GM08714 (cell line): Measurements from ENCODE around the gene BID.
A peak's percentile ranks its signal among the peaks of the same experiment; 100 is the strongest.

Source experiments
- H3K4me3 ChIP-seq: fragments of 200-500 bp; sonication (Bioruptor generic); 2 replicates; pipeline ENCODE4 v1.5.1; 2014; ENCODE audit warnings: mild to moderate bottlenecking, low read length, inconsistent platforms
- ZNF274 ChIP-seq: IDR thresholded peaks from 2 replicates; pipeline ENCODE4 v1.6.1; 2012; ENCODE audit warnings: mild to moderate bottlenecking, low read depth, low read length

Gene BID

DNA sequence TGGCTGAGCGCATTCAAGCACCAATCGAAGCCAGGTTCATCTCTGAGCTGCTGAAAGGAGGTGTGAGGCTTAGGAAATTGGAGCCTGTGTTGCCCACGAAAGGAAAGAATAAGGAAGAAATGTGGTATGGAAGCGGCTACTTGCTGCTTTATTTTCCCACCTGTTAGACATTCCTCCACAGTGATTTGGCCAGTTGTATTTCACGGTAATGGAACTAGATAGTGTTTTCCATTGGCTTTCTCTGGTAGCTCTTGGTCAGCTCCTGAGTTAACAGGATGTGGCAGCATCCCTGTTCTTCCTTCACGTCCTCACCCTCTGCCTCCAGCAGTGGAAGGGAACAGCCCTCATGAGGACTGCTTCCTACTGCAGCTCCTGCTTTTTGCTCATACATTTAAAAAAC, 44.7 kb downstream of the BID start:
- H3K4me3 ChIP-seq: no peak overlapping the region
- no peak for TF ChIP-seq ZNF274

DNA sequence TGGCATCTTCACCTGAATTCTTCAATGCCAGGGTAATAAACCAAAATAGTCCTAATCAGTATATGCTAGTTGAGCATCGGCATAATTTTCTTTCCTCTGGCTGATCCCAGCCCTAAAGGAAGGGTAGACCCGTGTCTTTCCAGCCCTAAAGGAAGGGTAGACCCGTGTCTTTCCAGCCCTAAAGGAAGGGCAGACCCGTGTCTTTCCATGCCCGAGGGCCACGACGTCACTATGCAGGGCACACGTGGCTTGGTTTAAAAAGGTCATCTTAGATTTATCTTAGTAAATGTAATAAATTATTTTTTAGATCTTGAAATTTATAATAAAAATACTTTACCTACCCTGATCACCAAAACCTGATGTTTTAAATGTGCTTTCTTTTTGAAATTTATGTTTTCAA, 45.5 kb downstream of the BID start:
- H3K4me3 ChIP-seq: no peak overlapping the region
- no peak for TF ChIP-seq ZNF274

DNA sequence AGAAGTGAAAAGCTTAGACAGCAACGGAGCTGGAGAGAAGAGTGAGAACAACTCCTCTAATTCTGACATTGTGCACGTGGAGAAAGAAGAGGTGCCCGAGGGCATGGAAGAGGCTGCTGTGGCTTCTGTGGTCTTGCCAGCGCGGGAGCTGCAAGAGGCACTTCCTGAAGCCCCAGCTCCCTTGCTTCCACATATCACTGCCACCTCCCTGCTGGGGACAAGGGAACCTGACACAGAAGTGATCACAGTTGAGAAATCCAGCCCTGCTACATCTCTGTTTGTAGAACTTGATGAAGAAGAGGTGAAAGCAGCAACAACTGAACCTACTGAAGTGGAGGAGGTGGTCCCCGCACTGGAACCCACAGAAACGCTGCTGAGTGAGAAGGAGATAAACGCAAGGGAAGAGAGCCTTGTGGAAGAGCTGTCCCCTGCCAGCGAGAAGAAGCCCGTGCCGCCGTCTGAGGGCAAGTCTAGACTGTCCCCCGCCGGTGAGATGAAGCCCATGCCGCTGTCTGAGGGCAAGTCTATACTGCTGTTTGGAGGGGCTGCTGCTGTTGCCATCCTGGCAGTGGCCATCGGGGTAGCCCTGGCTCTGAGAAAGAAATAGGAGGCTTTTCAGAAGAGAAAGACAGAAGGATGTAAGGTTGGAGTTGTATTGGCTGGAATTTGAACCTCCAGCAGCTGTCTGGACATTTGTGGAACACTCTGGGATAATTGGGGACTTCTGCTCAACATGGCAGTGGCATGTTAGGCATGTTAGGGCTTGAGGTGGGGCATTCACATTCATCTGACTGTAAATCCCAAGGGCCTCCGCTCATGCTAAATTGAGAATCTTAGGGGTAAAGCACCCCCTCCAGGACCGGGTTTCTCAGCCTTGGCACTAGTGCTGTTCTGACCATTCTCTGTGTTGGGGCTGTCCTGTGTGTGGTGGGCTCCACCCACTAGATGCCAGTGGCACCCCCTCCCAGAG, 47.1 kb downstream of the BID start:
- no peak overlapping the region for H3K4me3 ChIP-seq
- no peak for TF ChIP-seq ZNF274

DNA sequence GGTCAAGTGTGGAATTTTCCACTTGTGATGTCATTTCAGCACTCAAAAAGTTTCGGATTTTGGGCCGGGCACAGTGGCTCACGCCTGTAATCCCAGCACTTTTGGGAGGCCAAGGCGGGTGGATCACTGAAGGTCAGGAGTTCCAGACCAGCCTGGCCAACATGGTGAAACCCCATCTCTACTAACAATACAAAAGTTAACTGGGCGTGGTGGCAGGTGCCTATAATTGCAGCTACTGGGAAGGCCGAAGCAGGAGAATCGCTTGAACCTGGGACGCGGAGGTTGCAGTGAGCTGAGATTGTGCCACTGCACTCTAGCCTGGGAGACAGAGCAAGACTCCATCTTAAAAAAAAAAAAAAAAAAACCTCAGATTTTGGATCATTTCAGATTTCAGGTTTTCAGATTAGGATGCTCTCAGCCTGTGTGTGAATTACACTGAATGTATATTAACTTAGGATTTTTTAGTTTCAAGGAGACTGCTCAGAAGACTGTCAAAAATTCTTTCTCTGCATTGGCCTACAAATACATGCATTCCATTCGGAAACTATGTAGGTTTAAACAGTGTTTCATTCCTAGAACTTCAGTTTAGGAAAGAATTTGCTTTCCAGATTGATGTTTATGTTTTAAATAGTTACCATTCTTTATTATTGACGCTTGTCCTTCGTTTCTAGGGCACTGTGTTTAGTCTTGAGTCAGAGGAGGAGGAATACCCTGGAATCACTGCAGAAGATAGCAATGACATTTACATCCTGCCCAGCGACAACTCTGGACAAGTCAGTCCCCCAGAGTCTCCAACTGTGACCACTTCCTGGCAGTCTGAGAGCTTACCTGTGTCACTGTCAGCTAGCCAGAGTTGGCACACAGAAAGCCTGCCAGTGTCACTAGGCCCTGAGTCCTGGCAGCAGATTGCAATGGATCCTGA, 48.0 kb downstream of the BID start:
- TF ChIP-seq ZNF274: no peak

DNA sequence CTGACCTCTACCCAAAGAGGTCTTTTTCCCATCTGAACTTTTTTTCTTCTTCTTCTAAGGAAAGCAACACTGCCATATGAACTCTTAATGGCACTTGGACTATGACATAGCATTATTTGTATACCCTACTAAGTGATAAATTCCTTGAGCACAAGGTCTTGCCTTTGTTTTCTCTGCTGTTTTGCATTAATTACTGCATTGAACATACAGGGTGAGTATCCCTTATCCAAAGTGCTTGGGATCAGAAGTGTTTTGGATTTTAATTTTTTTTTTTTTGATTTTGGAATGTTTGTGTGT, 48.8 kb downstream of the BID start:
- TF ChIP-seq ZNF274: no peak
- no peak overlapping the region for H3K4me3 ChIP-seq

More for the DNA sequence above, 48.0 kb downstream of the BID start:
- H3K4me3 ChIP-seq: no peak overlapping the region

DNA sequence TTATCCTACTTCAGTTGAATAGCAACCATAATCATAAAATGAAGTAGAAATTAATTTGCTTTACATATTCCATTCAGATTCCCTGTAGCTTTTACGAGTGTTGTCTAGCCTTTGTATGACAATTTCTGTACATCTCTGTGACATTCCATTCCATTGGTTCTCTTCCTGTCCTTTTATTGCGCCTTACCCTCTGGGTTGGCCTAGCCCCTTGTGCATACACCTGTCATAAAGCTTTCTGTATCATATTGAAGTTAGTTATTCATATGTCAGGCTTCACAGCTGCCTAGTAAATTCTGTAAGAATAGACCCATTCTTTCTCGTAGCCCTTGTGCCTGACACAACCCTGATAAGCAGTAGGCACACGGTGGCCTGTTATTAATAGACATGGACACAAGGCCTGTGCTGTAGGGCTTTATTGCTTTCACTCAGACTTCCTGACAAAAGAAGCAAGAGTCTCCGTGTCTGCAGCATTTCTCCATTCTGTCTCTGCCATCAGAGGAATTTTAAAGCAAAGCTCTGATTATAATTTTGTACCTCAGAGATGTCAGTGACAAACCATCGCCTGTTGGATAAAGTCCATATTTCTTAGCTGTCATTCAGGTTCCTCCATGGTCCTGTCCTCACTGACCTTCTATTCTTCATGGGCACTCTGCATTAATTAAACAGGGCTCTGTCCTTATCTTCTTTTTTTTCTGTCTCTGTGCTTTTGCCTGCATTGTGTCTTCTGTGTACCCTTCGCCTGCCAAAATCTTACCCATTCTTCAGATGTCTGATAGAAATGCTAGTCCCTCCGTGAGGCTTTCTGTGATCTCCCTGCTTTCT, 49.4 kb downstream of the BID start:
- H3K4me3 ChIP-seq: no peak overlapping the region
- no peak for TF ChIP-seq ZNF274

DNA sequence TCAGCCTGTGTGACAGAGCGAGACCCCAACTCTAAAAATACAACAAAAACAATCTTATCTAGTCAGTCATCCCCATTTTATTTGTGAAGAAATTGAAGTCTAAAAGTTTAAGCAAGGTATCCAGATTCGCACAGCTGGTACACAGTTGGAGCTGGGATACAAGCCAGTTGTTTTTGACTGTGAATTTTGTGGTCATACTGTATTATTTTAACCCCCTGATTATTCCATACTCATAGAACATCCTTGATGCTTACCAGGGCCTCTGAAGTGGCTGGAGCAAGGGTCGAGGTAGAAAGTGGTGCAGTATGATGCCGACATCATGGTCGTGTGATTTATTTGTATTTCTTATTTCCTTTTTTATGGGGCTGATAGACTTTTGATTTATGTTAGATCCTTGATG, 50.0 kb downstream of the BID start:
- TF ChIP-seq ZNF274: no peak
- H3K4me3 ChIP-seq: no peak overlapping the region

DNA sequence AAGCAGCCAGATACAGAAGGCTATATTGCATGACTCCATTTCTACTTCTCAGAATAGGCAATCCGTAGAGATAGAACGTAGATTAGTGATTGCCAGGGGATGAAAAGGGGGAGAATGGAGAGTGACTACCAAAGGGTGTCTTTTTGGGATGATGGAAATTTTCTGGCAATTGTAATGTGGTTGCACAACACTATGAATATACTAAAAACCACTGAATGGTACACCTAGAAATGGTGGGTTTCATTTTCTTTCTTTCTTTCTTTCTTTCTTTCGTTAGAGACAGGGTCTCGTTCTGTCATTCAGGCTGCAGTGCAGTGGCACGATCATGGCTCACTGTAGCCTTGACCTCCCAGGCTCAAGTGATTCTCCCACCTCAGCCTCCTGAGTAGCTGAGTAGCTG, 54.4 kb downstream of the BID start:
- H3K4me3 ChIP-seq: no peak overlapping the region
- no peak for TF ChIP-seq ZNF274

DNA sequence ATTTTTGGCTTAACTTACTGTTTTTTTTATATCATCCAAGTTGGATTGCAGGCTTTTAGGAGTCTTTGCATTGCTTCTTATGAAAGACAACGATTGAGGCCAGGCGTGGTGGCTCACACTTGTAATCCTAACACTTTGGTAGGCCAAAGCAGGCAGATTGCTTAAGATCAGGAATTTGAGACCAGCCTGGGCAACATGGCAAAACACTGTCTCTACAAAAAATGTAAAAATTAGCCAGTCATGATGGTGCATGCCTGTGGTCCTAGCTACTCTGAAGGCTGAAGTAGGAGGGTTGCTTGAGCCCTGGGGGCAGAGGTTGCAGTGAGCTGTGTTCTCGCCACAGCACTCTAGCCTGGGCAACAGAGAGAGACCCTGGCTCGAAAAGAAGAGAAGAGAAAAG, 56.6 kb downstream of the BID start:
- no peak overlapping the region for H3K4me3 ChIP-seq
- TF ChIP-seq ZNF274: no peak

DNA sequence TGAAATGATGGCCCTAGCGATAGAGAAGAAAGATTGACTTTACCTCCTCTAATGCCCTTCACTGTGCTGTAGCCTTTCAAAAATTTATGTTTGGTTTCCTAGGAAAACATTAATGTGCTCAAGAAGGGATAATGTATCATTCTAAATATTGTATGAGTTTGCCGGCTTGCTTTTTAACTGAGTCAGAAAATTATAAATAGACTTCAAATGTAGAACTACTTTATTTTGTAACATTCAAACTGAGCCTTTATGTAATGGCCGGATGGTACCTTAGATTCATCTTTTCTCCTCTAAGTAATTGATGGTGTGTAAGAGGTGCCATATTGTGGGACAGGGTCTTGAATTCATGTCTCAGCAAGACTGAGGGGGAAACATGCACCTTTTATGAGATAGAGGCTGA, 57.7 kb downstream of the BID start:
- no peak for TF ChIP-seq ZNF274
- no peak overlapping the region for H3K4me3 ChIP-seq

DNA sequence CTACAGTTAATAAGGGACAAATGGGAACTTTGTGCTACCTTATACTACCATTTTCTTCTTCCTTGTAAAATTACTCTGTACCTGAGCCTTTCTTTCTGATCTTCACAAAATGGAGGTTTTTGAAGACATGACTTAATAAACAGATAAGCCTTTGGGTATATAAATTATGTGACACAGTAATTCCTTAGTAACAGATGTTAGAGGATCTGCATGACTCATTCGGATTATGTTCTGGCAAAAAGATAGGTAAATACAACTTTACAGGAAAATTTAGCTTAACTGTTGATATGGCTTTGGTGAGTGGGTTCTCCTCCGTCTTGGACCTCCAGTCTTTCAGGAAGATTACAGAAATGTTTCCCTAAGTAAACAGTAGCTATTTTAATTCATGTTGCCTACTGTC, 61.8 kb downstream of the BID start:
- TF ChIP-seq ZNF274: no peak

DNA sequence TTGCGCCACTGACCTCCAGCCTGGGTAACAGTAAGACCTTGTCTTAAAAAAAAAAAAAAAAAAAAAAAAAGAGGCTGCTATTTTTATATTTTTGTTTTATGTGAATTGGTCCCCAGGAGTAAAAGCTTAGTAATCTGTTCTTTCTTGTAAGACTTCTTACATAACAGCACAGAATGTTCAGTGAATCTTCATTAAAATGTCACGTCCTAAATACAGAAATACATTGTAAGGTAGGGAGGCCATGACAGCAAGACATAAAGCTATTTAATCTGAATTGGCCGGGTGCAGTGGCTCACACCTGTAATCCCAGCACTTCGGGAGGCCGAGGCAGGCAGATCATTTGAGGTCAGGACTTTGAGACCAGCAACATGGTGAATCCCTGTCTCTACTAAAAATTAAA, 64.2 kb downstream of the BID start:
- no peak overlapping the region for H3K4me3 ChIP-seq
- no peak for TF ChIP-seq ZNF274

More for the DNA sequence above, 61.8 kb downstream of the BID start:
- H3K4me3 ChIP-seq: no peak overlapping the region

DNA sequence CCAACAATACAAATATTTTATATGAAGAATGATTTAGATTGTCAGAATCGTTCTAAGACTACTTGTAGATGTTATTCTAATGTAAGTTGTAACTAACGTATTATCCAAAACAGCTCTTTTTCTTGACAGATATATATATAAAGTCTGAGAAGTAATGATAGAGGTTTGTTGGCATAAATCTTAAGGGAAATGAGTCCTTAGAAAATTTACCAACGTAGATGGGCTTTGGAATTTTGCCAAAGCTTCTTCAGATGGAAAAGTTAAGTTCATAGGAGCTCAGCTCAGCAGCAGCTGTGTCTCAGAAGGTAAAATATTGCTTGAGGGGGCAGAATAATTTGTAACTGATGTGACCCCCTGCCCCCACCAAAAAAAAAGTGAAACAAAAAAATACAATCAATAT, 66.7 kb downstream of the BID start:
- H3K4me3 ChIP-seq: no peak overlapping the region; the same call in 1 of the 2 replicates
- no peak for TF ChIP-seq ZNF274

DNA sequence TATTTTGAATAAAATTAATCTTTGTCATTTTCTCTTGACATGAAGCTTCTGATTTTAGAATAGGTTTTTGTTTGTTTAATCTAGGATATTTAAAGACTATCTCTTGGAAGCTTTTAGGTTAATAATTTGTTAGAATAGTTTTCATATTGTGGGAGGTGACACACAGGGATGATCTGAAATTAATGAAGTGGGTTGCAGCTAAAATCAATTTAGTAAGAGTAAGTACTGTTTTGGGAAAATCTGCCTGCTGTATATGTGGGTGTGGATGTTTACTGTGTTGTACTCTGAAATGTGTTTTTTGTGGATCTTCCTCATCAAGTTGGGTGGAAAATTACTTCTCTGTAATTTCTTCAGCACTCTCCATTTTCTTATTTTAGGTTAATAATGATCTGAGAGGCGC, 67.3 kb downstream of the BID start:
- peak overlapping the region; percentile 65 for H3K4me3 ChIP-seq
- no peak for TF ChIP-seq ZNF274
